Endothelial cell of umbilical vein (primary cell): ENCODE results near the gene AKT2. TPM values are rescaled to one million over a fixed set of nuclear protein-coding genes. Genes with fewer than 3 reads are reported as not detected.

ENCODE experiments used
- BruUV-seq: library from RNA; stranded (reverse); fragments of 400-500 nt; replicated peaks from 2 replicates; lab custom pipeline; 2021; lab: Mats Ljungman, UMichigan
- CTCF ChIA-PET: fragments of 300-600, 350-600 bp; sonication (Branson Sonifier 250); formaldehyde crosslinking; loops from one replicate; lab custom pipeline; 2021; ENCODE audit warnings: antibody characterized with exemption, inconsistent platforms; lab: Charles Lee
- POLR2A ChIA-PET: fragments of 300-600, 350-600 bp; sonication (Branson Sonifier 250); formaldehyde crosslinking; loops from one replicate; lab custom pipeline; 2021; ENCODE audit warnings: antibody characterized with exemption, inconsistent platforms; lab: Charles Lee
- DNase-seq: peaks from one replicate; pipeline ENCODE4 v3.0.0-alpha.2; 2011; ENCODE audit warnings: low read depth, low spot score
- FAIRE-seq: peaks from 2 replicates; lab custom pipeline; 2011; peaks lifted over from hg19 to GRCh38; lab: Jason Lieb, UNC
- H2AFZ ChIP-seq: 2 replicates; pipeline ENCODE4 v1.6.0; 2012; ENCODE audit warnings: low read depth, low read length, control low read depth, inconsistent platforms
- H3K27ac ChIP-seq: 2 replicates; pipeline ENCODE4 v1.5.1; 2011; ENCODE audit warnings: low read depth, mild to moderate bottlenecking, control low read depth, low read length, moderate library complexity; ENCODE audit not compliant: insufficient read depth
- H3K27me3 ChIP-seq, 2 experiments: 2 replicates each; pipeline versions ENCODE4 v1.6.0 to v1.6.1; 2011; ENCODE audit warnings: low read length in 2 of 2, mixed read lengths in 1 of 2; ENCODE audit not compliant: control insufficient read depth in 2 of 2, insufficient read depth in 2 of 2
- H3K36me3 ChIP-seq, 2 experiments: 2 replicates in 1 of 2; 3 replicates in 1 of 2; pipeline ENCODE4 v1.5.1; 2011; ENCODE audit warnings: low read length in 2 of 2, mild to moderate bottlenecking in 1 of 2, moderate library complexity in 1 of 2; ENCODE audit not compliant: control insufficient read depth in 2 of 2, insufficient read depth in 2 of 2; ENCODE audit errors: extremely low read depth in 1 of 2
- H3K4me1 ChIP-seq: 3 replicates; pipeline ENCODE4 v1.5.1; 2011; ENCODE audit warnings: mild to moderate bottlenecking, low read length; ENCODE audit not compliant: control insufficient read depth, insufficient read depth; ENCODE audit errors: extremely low read depth
- H3K4me2 ChIP-seq: 2 replicates; pipeline ENCODE4 v1.6.1; 2011; ENCODE audit warnings: low read length, control low read depth, mixed read lengths; ENCODE audit not compliant: insufficient read depth
- H3K4me3 ChIP-seq, 3 experiments: fragments of 200-600 bp in 1 of 3; sonication (generic), shearing (Covaris generic) in 1 of 3; replicated peaks in 1 of 3; 2 replicates each; pipeline ENCODE4 v1.5.1; 2011 to 2016; ENCODE audit warnings: control low read depth in 3 of 3, low read length in 3 of 3, mild to moderate bottlenecking in 2 of 3, inconsistent platforms in 1 of 3, low read depth in 1 of 3, moderate library complexity in 1 of 3; ENCODE audit not compliant: insufficient read depth in 1 of 3
- H3K79me2 ChIP-seq: 2 replicates; pipeline ENCODE4 v1.6.0; 2012; ENCODE audit warnings: low read length, inconsistent platforms; ENCODE audit not compliant: control insufficient read depth, insufficient read depth
- H3K9ac ChIP-seq: replicated peaks from 2 replicates; pipeline ENCODE3; 2011; ENCODE audit warnings: low read length, control low read depth; ENCODE audit not compliant: insufficient read depth; ENCODE audit errors: extremely low read depth
- H3K9me1 ChIP-seq: replicated peaks from 3 replicates; pipeline ENCODE4 v1.6.0; 2011; ENCODE audit warnings: mild to moderate bottlenecking, low read length; ENCODE audit not compliant: control insufficient read depth, insufficient read depth; ENCODE audit errors: extremely low read depth
- H3K9me3 ChIP-seq: replicated peaks from 2 replicates; pipeline ENCODE4 v1.5.1; 2012; ENCODE audit warnings: low read length, inconsistent platforms; ENCODE audit not compliant: control insufficient read depth, insufficient read depth
- H4K20me1 ChIP-seq: replicated peaks from 2 replicates; pipeline ENCODE3; 2011; ENCODE audit warnings: mild to moderate bottlenecking, low read length; ENCODE audit not compliant: control insufficient read depth, insufficient read depth; ENCODE audit errors: extremely low read depth
- EZH2 ChIP-seq: IDR thresholded peaks from 2 replicates; pipeline ENCODE4 v1.6.1; 2012; ENCODE audit warnings: borderline replicate concordance, low read depth, mild to moderate bottlenecking, moderate library complexity, low read length, inconsistent platforms; ENCODE audit not compliant: severe bottlenecking
- FOS ChIP-seq: IDR thresholded peaks from 2 replicates; pipeline ENCODE4 v1.6.1; 2011; ENCODE audit warnings: mild to moderate bottlenecking, low read length, moderate library complexity, borderline replicate concordance; ENCODE audit not compliant: insufficient read depth
- GATA2 ChIP-seq: IDR thresholded peaks from 2 replicates; pipeline ENCODE4 v1.7.0; 2011; ENCODE audit warnings: low read depth, mild to moderate bottlenecking, moderate library complexity, mixed read lengths, low read length; ENCODE audit not compliant: insufficient read length, insufficient read depth
- JUN ChIP-seq: IDR thresholded peaks from 2 replicates; pipeline ENCODE4 v1.6.1; 2011; ENCODE audit warnings: borderline replicate concordance, low read depth; ENCODE audit not compliant: insufficient read length, insufficient read depth
- MYC ChIP-seq: IDR thresholded peaks from one replicate; pipeline ENCODE4 v1.6.1; 2011; ENCODE audit warnings: mild to moderate bottlenecking, low read depth, low read length
- POLR2A ChIP-seq: IDR thresholded peaks from 2 replicates; pipeline ENCODE4 v1.6.1; 2012; ENCODE audit warnings: low read depth, mild to moderate bottlenecking, control low read depth, low read length
- POLR2AphosphoS5 ChIP-seq: IDR thresholded peaks from 2 replicates; pipeline ENCODE4 v1.6.1; 2012; ENCODE audit warnings: low read depth, mild to moderate bottlenecking, control low read depth, low read length, moderate library complexity; ENCODE audit not compliant: insufficient read depth
- dilution Hi-C: fragments of 300-500 bp; cut with MboI; formaldehyde crosslinking; loops from one replicate; pipeline ENCODE4 v1.15.0; 2019; ENCODE audit warnings: low sequenced_read_pairs; ENCODE audit not compliant: extremely low pct_ligation_motif_present
- intact Hi-C: fragments of 100-400 bp; cut with micrococcal nuclease; formaldehyde crosslinking; loops from one replicate; pipeline ENCODE4 v1.10.0; 2022
- polyA plus RNA-seq, 4 experiments: library from polyadenylated mRNA; depleted of rRNA in 3 of 4; stranded (reverse) in 3 of 4; unstranded in 1 of 4; fragments of >200 nt; gene quantifications; 2 replicates each; pipeline versions ENCODE4 v1.2.1 to v1.2.3, GENCODE V29; 2011 to 2012; ENCODE audit warnings: missing spikeins in 1 of 4
- total RNA-seq: library from RNA; stranded (reverse); gene quantifications from 2 replicates; pipeline ENCODE4 v1.2.3, GENCODE V29; 2021
- TF ChIP-seq, protein P1 (sequence below), 2 donors: IDR thresholded peaks; 1 replicate in 1 of 2; 2 replicates in 1 of 2; pipeline ENCODE4 v1.5.1; 2011; ENCODE audit warnings: low read length in 2 of 2, mild to moderate bottlenecking in 2 of 2, moderate library complexity in 2 of 2, control low read depth in 1 of 2, inconsistent platforms in 1 of 2, low read depth in 1 of 2; ENCODE audit not compliant: insufficient read depth in 1 of 2; ENCODE audit errors: extremely low read depth in 1 of 2
- TF ChIP-seq, protein P2 (sequence below): IDR thresholded peaks from 2 replicates; pipeline ENCODE4 v1.6.1; 2011; ENCODE audit not compliant: insufficient read depth, insufficient read length

The AKT2 gene
- total and polyA plus RNA-seq, 2 donors (not counting 3 experiments of a cell fraction or from before 2014, with no cell fraction given), result 65.2 to 69.8 TPM

DNA sequence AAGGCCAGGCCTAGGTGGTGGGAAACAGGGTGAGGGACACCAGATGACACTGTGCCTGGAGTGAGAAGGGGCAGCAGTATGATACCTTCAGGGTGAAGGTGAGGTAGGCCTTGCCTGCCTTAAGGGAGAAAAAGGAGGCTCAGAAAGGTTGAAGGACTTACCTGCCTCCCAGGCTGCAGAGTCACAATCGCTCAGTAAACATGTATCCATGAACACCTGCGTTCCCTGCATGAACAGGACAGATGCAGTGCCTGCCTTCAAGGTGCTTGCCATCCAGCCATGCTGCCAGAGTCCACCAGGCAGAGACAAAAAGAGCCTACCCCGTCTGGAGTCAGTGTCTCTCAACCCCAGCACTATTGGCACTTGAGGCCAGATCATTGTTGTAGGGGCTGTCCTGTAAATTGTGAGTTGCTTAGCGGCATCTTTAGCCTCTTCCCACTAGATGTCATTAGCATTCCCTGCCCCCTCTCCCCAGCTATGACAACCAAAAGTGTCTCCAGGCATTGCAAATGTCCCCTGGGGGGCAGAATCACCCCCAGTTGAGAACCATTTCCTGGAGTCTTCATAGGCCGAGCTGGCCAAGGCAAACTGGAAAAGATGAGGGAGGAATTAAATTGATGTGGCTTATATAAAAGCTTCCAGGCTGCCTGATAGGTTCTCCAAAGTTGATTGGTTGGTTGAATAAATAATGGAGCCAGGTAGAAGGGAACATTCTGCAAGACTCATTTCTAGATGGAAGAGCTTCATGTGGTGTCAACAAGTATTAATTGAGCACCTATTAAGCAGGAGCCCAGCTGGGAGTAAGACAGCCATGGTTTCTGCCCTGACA, 92.2 kb downstream of the AKT2 start:
- no peaks in the 10 kb centered on the region for H4K20me1 ChIP-seq
- H3K9me3 ChIP-seq, result no peaks in the 10 kb centered on the region
- TF ChIP-seq EZH2 (no peak), GATA2 (no peak), MYC (no peak), FOS (no peak), POLR2A (no peak), POLR2AphosphoS5 (no peak), JUN (no peak)
- TF ChIP-seq, protein P1, sequence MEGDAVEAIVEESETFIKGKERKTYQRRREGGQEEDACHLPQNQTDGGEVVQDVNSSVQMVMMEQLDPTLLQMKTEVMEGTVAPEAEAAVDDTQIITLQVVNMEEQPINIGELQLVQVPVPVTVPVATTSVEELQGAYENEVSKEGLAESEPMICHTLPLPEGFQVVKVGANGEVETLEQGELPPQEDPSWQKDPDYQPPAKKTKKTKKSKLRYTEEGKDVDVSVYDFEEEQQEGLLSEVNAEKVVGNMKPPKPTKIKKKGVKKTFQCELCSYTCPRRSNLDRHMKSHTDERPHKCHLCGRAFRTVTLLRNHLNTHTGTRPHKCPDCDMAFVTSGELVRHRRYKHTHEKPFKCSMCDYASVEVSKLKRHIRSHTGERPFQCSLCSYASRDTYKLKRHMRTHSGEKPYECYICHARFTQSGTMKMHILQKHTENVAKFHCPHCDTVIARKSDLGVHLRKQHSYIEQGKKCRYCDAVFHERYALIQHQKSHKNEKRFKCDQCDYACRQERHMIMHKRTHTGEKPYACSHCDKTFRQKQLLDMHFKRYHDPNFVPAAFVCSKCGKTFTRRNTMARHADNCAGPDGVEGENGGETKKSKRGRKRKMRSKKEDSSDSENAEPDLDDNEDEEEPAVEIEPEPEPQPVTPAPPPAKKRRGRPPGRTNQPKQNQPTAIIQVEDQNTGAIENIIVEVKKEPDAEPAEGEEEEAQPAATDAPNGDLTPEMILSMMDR (IDR thresholded peaks at IDR 0.05; ENCODE audit: extremely low read depth in 1 of 2, insufficient read depth in 1 of 2, low read depth in 1 of 2, low read length in 2 of 2), result no peak
- TF ChIP-seq, protein P2, sequence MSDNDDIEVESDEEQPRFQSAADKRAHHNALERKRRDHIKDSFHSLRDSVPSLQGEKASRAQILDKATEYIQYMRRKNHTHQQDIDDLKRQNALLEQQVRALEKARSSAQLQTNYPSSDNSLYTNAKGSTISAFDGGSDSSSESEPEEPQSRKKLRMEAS, result no peak
- H3K27me3 ChIP-seq, result no peaks in the 10 kb centered on the region
- peaks cover 2% of the 10 kb centered on the region for H3K4me1 ChIP-seq
- no peaks in the 10 kb centered on the region for H3K9me1 ChIP-seq
- H3K79me2 ChIP-seq, result no peaks in the 10 kb centered on the region
- H3K4me2 ChIP-seq, result no peak overlapping the region
- intact Hi-C loops (no loop called here), dilution Hi-C loops (no loop called here)
- FAIRE-seq (peak; percentile 24), DNase-seq (no peak)
- no peak overlapping the region for H3K4me3 ChIP-seq
- ChIA-PET POLR2A (no interaction called here), CTCF (interaction anchor here (0.8 to 1.2 kb wide), 2 partner anchors 10 to 25 kb away, joined by 3 read pairs; partner anchors contain the start of gene TTC9B)
- H3K36me3 ChIP-seq, result no peaks in the 10 kb centered on the region
- TSS peak; percentile 13 for BruUV-seq
- no peak overlapping the region for H3K9ac ChIP-seq
- H2AFZ ChIP-seq, result no peak overlapping the region
- H3K27ac ChIP-seq, result no peak overlapping the region
